Central memory CD8-positive, alpha-beta T cell (primary cell): Measurements from ENCODE around the gene PRDM16.
"Not testable (repeated sequence)": the region's sequence is repeated elsewhere in the genome, so short reads cannot be mapped to it uniquely, and the experiment has no call there.

Experiments
- ATAC-seq: fragments of 150-1000 bp; cut with Tn5 transposase; replicated peaks from 2 replicates; pipeline ENCODE4 v1.10.0; 2022; ENCODE audit warnings: mild to moderate bottlenecking, moderate FRiP score, moderate number of reproducible peaks; ENCODE audit not compliant: poor library complexity, severe bottlenecking; ENCODE audit errors: extremely low read depth
- DNase-seq, 2 donors: peaks; one replicate each; pipeline ENCODE4 v3.0.0; 2021; ENCODE audit warnings: low spot score in 2 of 2
- H3K27ac Mint-ChIP-seq: one replicate; pipeline ENCODE4 v1.8.0; 2022; ENCODE audit warnings: low read depth, mild to moderate bottlenecking, moderate library complexity, mixed read lengths
- H3K27me3 Mint-ChIP-seq: one replicate; pipeline ENCODE4 v1.8.0; 2022; ENCODE audit warnings: mixed read lengths
- H3K36me3 Mint-ChIP-seq: one replicate; pipeline ENCODE4 v1.8.0; 2022; ENCODE audit warnings: mild to moderate bottlenecking, moderate library complexity, mixed read lengths; ENCODE audit not compliant: insufficient read depth
- H3K4me1 Mint-ChIP-seq: one replicate; pipeline ENCODE4 v1.8.0; 2022; ENCODE audit warnings: mixed read lengths
- H3K4me3 Mint-ChIP-seq: one replicate; pipeline ENCODE4 v1.8.0; 2022; ENCODE audit warnings: mild to moderate bottlenecking, moderate library complexity, mixed read lengths
- H3K9me3 Mint-ChIP-seq: one replicate; pipeline ENCODE4 v1.8.0; 2022; ENCODE audit warnings: mixed read lengths

PRDM16 gene

DNA sequence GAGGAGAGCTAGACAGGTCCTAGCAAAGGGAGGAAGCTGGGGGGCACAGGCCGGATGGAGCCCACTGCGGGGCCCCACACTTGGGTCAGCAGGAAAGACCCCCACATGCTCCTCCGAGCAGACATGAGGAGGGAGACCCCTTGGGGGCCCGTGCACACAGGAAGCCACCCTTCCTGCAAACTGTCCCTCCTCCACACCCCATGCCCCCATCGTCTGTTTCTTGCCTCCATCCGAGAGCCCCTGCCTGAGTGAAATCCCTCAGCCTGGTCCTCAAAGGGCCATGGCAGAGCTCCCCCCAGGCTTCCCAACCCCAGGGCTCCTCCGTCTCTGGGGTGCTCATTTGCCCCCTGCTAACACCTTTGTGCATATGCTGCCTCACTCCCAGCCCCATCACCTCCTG is 168.0 kb downstream of the PRDM16 start:
- Mint-ChIP-seq H3K9me3 (no peaks in the 10 kb centered on the region), H3K4me3 (no peak overlapping the region), H3K4me1 (no peaks in the 10 kb centered on the region), H3K27ac (no peak overlapping the region), H3K27me3 (no peaks in the 10 kb centered on the region), H3K36me3 (no peaks in the 10 kb centered on the region)
- DNase-seq (no peak), ATAC-seq (no peak)

GRCh38 chr1:3237570-3237969 is 168.6 kb downstream of the PRDM16 start:
- no peak overlapping the region for H3K4me3 Mint-ChIP-seq
- no peaks in the 10 kb centered on the region for H3K36me3 Mint-ChIP-seq
- no peak overlapping the region for H3K27ac Mint-ChIP-seq

DNA sequence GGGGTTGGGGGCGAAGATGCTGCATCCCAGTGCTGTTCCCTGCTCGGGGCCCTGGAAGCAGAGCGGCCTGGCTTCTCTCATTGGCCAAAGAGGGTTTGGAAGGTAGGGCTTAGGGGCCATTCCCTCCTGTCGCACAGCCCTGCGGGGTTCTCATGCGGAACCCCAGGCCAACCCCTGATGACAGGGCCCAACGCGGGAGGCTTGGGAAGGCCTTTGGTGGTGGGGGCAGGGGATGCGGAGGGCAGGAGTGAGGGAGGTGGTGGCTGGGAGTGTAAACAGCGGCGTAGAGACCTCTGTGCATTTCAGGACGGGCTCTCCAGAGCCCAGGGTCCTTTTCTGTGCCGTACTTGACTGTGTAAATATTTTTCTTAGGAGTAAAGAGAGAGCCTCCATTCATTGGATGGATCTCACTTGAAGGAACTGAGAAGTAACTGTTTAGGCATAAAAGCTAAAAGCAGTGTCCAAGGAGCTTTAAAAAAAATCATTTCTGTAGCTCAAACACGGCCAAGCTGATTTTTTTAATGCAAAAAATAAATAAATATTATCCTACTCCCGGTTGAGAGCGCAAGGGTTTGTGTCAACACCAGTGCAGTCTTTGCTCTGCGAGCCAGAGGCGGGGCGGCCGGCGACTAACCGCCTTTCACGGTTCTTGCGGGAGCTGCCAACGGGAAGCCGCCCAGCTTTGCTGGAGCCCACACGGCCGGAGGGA is 169.1 kb downstream of the PRDM16 start:
- Mint-ChIP-seq H3K9me3 (no peaks in the 10 kb centered on the region), H3K27me3 (no peaks in the 10 kb centered on the region), H3K27ac (no peak overlapping the region), H3K4me1 (no peaks in the 10 kb centered on the region), H3K4me3 (no peak overlapping the region), H3K36me3 (no peaks in the 10 kb centered on the region)
- DNase-seq (no peak), ATAC-seq (no peak)

More at GRCh38 chr1:3237570-3237969, 168.6 kb downstream of the PRDM16 start:
- DNase-seq = no peak
- Mint-ChIP-seq H3K9me3 (no peaks in the 10 kb centered on the region), H3K4me1 (no peaks in the 10 kb centered on the region), H3K27me3 (no peaks in the 10 kb centered on the region)
- no peak for ATAC-seq

GRCh38 chr1:3238703-3239278 is 169.8 kb downstream of the PRDM16 start:
- Mint-ChIP-seq H3K36me3 (no peaks in the 10 kb centered on the region), H3K27ac (no peak overlapping the region), H3K4me1 (no peaks in the 10 kb centered on the region), H3K27me3 (no peaks in the 10 kb centered on the region), H3K4me3 (no peak overlapping the region), H3K9me3 (no peaks in the 10 kb centered on the region)
- ATAC-seq (no peak), DNase-seq (no peak)

DNA sequence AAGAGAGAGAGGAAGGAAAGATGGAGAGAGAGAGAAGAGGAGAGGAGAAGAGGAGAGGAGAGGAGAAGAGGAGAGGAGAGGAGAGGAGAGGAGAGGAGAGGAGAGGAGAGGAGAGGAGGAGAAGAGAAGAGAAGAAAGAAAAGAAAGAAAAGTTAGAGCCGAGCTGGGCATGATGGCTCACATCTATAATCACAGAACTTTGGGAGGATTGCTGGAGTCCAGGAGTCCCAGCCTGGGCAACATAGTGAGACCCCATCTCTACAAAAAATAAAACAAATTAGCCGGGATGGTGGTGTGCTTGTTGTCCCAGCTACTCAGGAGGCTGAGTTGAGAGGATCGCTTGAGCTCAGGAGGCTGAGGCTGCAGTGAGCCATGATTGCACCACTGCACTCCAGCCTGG is 171.0 kb downstream of the PRDM16 start:
- ATAC-seq, H3K4me1 Mint-ChIP-seq, DNase-seq, H3K9me3 Mint-ChIP-seq, H3K27me3 Mint-ChIP-seq, H3K27ac Mint-ChIP-seq, H3K36me3 Mint-ChIP-seq, H3K4me3 Mint-ChIP-seq: not testable (repeated sequence)

- no peaks in the 10 kb centered on the region for H3K4me1 Mint-ChIP-seq
- DNase-seq (no peak), ATAC-seq (no peak)
- no peaks in the 10 kb centered on the region for H3K9me3 Mint-ChIP-seq
- no peaks in the 10 kb centered on the region for H3K36me3 Mint-ChIP-seq
- H3K27ac Mint-ChIP-seq = no peak overlapping the region
- no peaks in the 10 kb centered on the region for H3K27me3 Mint-ChIP-seq
- no peak overlapping the region for H3K4me3 Mint-ChIP-seq
These were observed 171.7 kb downstream of the PRDM16 start for GRCh38 chr1:3240524-3241235.

GRCh38 chr1:3241236-3241550 is 172.2 kb downstream of the PRDM16 start:
- no peak overlapping the region for H3K27ac Mint-ChIP-seq
- no peak overlapping the region for H3K4me3 Mint-ChIP-seq
- no peaks in the 10 kb centered on the region for H3K9me3 Mint-ChIP-seq
- ATAC-seq (no peak), DNase-seq (no peak)
- no peaks in the 10 kb centered on the region for H3K36me3 Mint-ChIP-seq
- no peaks in the 10 kb centered on the region for H3K4me1 Mint-ChIP-seq
- no peaks in the 10 kb centered on the region for H3K27me3 Mint-ChIP-seq

GRCh38 chr1:3241673-3242407 is 172.8 kb downstream of the PRDM16 start:
- ATAC-seq (no peak), DNase-seq (no peak)
- no peak overlapping the region for H3K4me3 Mint-ChIP-seq
- no peaks in the 10 kb centered on the region for H3K9me3 Mint-ChIP-seq
- H3K4me1 Mint-ChIP-seq = no peaks in the 10 kb centered on the region
- no peak overlapping the region for H3K27ac Mint-ChIP-seq
- no peaks in the 10 kb centered on the region for H3K27me3 Mint-ChIP-seq
- no peaks in the 10 kb centered on the region for H3K36me3 Mint-ChIP-seq

DNA sequence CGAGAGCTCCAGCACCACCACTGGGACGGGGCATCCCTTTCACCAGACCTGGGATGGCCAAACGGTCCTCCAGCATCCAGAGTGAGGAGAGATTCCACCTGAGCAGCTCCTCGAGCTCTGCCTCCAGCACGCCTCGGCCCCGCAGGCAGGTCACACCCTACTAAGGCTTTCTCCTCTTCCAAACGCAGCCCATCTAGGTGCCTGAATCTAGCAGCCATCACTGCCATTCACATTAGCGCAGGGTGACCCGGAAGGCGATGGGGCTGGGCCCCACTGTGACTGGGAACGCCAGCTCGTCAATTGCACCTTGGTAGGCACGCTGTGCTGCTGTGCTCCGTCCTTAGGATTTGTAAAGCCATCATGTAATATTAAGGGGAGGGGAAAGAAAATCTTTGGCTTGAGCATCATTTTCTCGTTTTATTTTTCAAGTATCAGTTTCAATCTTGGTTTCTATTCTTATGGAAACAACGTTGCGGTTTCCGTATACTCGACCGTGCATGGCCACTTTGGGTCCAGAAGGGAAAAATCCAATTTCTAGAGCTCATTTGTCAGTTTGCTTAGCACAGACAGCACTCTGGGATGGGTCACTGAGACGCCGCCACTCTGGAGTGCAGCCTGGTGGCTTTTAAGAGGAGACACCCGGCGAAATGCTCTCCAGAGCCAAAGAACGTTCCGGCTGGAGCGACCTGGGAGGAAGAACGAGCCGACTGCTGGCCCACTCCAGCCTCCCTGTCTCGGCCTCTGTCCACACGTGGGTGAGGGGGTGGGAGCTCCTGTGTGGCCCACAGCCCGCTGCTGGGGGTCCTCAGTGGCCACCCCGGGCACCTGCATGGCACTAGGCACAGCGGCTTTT is 173.6 kb downstream of the PRDM16 start:
- H3K36me3 Mint-ChIP-seq = no peaks in the 10 kb centered on the region
- no peaks in the 10 kb centered on the region for H3K27me3 Mint-ChIP-seq
- H3K4me3 Mint-ChIP-seq = no peak overlapping the region
- DNase-seq (no peak), ATAC-seq (no peak)
- H3K4me1 Mint-ChIP-seq = no peaks in the 10 kb centered on the region
- H3K27ac Mint-ChIP-seq = no peak overlapping the region
- H3K9me3 Mint-ChIP-seq = no peaks in the 10 kb centered on the region

DNA sequence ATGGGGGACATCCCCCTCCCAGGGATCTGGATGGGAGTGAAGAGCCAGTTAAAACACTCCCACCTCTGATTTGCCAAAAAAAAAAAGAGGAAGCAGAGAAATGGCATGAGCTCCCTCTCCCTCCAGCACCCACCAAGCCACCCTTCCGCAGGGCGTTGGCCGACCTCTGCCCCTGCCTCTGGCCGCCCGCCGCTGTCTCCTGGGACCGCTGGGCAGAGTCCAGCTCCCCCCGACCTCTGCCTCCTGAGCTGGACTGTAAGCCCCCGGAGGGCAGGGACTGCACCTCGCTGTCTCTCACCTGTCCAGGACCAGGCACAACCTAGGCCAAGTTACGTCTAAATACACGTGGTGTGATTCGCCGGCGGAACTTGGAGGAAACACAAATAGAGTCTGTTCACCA is 174.3 kb downstream of the PRDM16 start:
- no peaks in the 10 kb centered on the region for H3K4me1 Mint-ChIP-seq
- H3K9me3 Mint-ChIP-seq = no peaks in the 10 kb centered on the region
- no peaks in the 10 kb centered on the region for H3K36me3 Mint-ChIP-seq
- H3K4me3 Mint-ChIP-seq = no peak overlapping the region
- H3K27ac Mint-ChIP-seq = no peak overlapping the region
- ATAC-seq (no peak), DNase-seq (no peak)
- H3K27me3 Mint-ChIP-seq = no peaks in the 10 kb centered on the region

DNA sequence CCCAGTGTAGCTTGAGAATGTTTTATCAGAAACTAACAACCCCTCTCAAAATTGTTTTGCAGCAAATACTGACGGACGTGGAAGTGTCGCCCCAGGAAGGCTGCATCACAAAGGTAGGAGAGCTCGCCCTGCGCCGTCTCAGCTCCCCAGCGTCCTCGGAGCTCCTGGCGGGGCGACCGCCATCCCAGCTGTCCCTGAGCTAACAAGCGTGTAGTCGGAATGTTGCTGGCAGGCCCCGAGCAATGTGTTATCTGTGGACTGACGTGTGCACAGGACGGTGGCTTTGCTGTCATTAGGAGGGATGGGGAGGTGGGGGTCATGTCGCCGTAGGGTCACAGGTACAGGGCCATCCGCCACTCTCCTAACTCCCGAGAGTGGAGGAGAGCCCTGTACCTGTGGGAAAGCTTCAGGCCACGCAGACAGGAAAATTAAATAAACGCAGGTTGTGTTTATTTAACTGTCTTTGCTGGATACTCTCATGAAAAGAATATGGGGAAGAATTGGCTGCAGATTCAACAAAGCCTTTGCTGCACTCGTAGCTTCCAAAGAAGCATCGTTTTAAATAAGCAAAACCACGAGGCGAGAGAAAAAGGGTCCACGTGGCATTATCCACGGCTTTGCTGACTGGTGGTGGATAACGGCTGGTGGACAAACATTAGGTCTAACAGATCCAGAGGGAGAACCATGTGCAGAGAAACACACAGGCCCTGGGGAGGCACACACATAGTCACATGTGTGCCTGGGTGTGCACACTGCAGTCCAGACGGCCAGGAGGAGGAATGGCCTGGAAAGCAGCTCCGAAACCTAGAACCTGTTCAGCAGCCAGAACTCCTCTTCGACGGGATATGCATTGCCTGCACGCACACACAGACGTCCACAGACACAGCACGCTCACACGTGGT is 175.3 kb downstream of the PRDM16 start:
- no peak for DNase-seq
- no peaks in the 10 kb centered on the region for H3K36me3 Mint-ChIP-seq
- H3K27me3 Mint-ChIP-seq = no peaks in the 10 kb centered on the region
- H3K9me3 Mint-ChIP-seq = no peaks in the 10 kb centered on the region
- ATAC-seq = no peak
- H3K4me1 Mint-ChIP-seq = no peaks in the 10 kb centered on the region
- no peak overlapping the region for H3K27ac Mint-ChIP-seq
- no peak overlapping the region for H3K4me3 Mint-ChIP-seq
